Thymus (tissue), 11 donors: Measurements from ENCODE around the gene WEE1. TPM values are rescaled to one million over a fixed set of nuclear protein-coding genes. Genes with fewer than 3 reads are reported as not detected.
A peak's percentile ranks its signal among the peaks of the same experiment; 100 is the strongest.

Experiments used
- DNase-seq, 9 donors: peaks; one replicate each; pipeline ENCODE4 v3.0.0-alpha.2; 2013; ENCODE audit warnings: low spot score in 9 of 9, low read depth in 6 of 9, missing footprints in 1 of 9
- H3K27ac ChIP-seq, 2 donors: one replicate each; pipeline ENCODE4 v1.5.1; 2013; ENCODE audit warnings: control low read depth in 1 of 2, low read depth in 1 of 2, low read length in 1 of 2, mild to moderate bottlenecking in 1 of 2, moderate library complexity in 1 of 2
- H3K27me3 ChIP-seq, 2 donors: one replicate each; pipeline ENCODE4 v1.5.1; 2013; ENCODE audit warnings: low read length in 1 of 2; ENCODE audit not compliant: control insufficient read depth in 2 of 2, insufficient read depth in 1 of 2
- H3K36me3 ChIP-seq, 2 donors: one replicate each; pipeline ENCODE4 v1.5.1; 2013; ENCODE audit warnings: low read length in 1 of 2, mild to moderate bottlenecking in 1 of 2, moderate library complexity in 1 of 2; ENCODE audit not compliant: control insufficient read depth in 2 of 2, insufficient read depth in 2 of 2
- H3K4me1 ChIP-seq, 2 donors: one replicate each; pipeline ENCODE4 v1.5.1; 2013; ENCODE audit warnings: low read length in 2 of 2; ENCODE audit not compliant: control insufficient read depth in 2 of 2, insufficient read depth in 2 of 2
- H3K4me3 ChIP-seq, 2 donors: one replicate each; pipeline ENCODE4 v1.5.1; 2013; ENCODE audit warnings: low read length in 2 of 2, control low read depth in 1 of 2, mild to moderate bottlenecking in 1 of 2
- H3K9me3 ChIP-seq, 2 donors: one replicate each; pipeline ENCODE4 v1.5.1; 2013; ENCODE audit warnings: low read length in 1 of 2, mild to moderate bottlenecking in 1 of 2; ENCODE audit not compliant: control insufficient read depth in 2 of 2, insufficient read depth in 1 of 2
- WGBS: extraction: QIAGEN DNeasy Blood & Tissue Kit; methylation state at CpG from one replicate; pipeline ENCODE4 v1.1.7; 2013; 5-methylcytosine and 5-hydroxymethylcytosine counted together
- polyA plus RNA-seq: library from polyadenylated mRNA; stranded (reverse); fragments of 200-250 nt; gene quantifications from one replicate; pipeline ENCODE4 v1.2.3, GENCODE V29; 2013
- total RNA-seq: library from RNA; stranded (reverse); fragments of 120-200 nt; gene quantifications from one replicate; pipeline ENCODE4 v1.2.4, GENCODE V29; 2013
- donor health status: healthy.

The WEE1 gene
- total and polyA plus RNA-seq, 2 donors = 10.9 to 35.5 TPM

GRCh38 chr11:9561279-9561982 lies 12.0 kb upstream of the WEE1 start:
- no peak for DNase-seq
- Histone ChIP-seq H3K36me3 (no peaks in the 10 kb centered on the region), H3K27ac (no peak overlapping the region), H3K9me3 (peaks cover 0 to 3% of the 10 kb centered on the region in 2 donors), H3K4me1 (no peaks in the 10 kb centered on the region), H3K4me3 (no peak overlapping the region), H3K27me3 (no peaks in the 10 kb centered on the region)
- WGBS = over 99% methylated on average over 2 of the region's 2 CpGs

GRCh38 chr11:9562716-9563115 lies 10.8 kb upstream of the WEE1 start:
- Histone ChIP-seq H3K4me1 (no peaks in the 10 kb centered on the region), H3K36me3 (no peaks in the 10 kb centered on the region), H3K9me3 (peaks cover 0 to 3% of the 10 kb centered on the region in 2 donors), H3K27me3 (no peaks in the 10 kb centered on the region), H3K4me3 (no peak overlapping the region), H3K27ac (no peak overlapping the region)
- DNase-seq = no peak

- WGBS = 98% methylated on average over 1 of the region's 1 CpG
- no peaks in the 10 kb centered on the region for H3K4me1 ChIP-seq
- no peak overlapping the region for H3K4me3 ChIP-seq
- no peak for DNase-seq
- no peaks in the 10 kb centered on the region for H3K36me3 ChIP-seq
- H3K27me3 ChIP-seq = no peaks in the 10 kb centered on the region
- no peak overlapping the region for H3K27ac ChIP-seq
- H3K9me3 ChIP-seq = peaks cover 0 to 3% of the 10 kb centered on the region in 2 donors
Measured at GRCh38 chr11:9563196-9563730, 10.2 kb upstream of the WEE1 start.

- Histone ChIP-seq H3K4me3 (no peak overlapping the region), H3K9me3 (peaks cover 0 to under 1% of the 10 kb centered on the region in 2 donors), H3K27ac (no peak overlapping the region), H3K36me3 (no peaks in the 10 kb centered on the region), H3K4me1 (peaks cover 0 to 5% of the 10 kb centered on the region in 2 donors), H3K27me3 (no peaks in the 10 kb centered on the region)
- WGBS = 78% methylated on average over 7 of the region's 7 CpGs
- no peak for DNase-seq
Measured at GRCh38 chr11:9565822-9566560, 7.5 kb upstream of the WEE1 start.

DNA sequence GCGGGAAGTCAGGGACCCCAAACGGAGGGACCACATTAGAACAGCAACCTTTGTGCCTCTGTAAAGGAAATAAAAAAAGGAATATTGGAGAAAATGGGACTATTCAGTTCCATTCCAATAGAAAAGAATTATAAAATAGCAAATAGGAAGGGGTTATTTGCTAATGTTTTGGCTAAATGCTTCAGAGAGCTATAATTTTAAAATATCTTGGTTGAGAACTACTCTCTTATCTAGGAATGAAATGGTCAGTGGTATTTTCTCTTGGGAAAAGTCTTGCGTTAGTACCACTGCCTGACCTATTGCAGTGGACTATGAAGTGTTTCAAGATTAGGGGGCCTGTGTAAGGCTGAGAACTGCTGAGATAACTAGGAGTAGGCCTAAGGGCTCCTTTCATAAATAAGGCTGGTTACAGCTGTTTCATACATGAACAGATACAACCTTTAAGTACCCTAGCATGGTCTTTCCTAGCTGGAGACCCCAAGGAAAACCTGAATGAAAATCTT lies 6.9 kb upstream of the WEE1 start:
- no peak for DNase-seq
- Histone ChIP-seq H3K36me3 (no peaks in the 10 kb centered on the region), H3K27ac (no peak overlapping the region), H3K4me3 (no peak overlapping the region), H3K4me1 (peaks cover 0 to 5% of the 10 kb centered on the region in 2 donors), H3K27me3 (no peaks in the 10 kb centered on the region), H3K9me3 (no peaks in the 10 kb centered on the region)
- 96% methylated on average over 3 of the region's 3 CpGs for WGBS

- H3K27ac ChIP-seq = no peak overlapping the region
- H3K27me3 ChIP-seq = no peaks in the 10 kb centered on the region
- 98% methylated on average over 5 of the region's 5 CpGs for WGBS
- H3K36me3 ChIP-seq = no peaks in the 10 kb centered on the region
- H3K9me3 ChIP-seq = no peaks in the 10 kb centered on the region
- no peak for DNase-seq
- peaks cover 2 to 5% of the 10 kb centered on the region in 2 donors for H3K4me1 ChIP-seq
- H3K4me3 ChIP-seq = no peak overlapping the region
Measured at GRCh38 chr11:9567401-9567800, 6.1 kb upstream of the WEE1 start.

DNA sequence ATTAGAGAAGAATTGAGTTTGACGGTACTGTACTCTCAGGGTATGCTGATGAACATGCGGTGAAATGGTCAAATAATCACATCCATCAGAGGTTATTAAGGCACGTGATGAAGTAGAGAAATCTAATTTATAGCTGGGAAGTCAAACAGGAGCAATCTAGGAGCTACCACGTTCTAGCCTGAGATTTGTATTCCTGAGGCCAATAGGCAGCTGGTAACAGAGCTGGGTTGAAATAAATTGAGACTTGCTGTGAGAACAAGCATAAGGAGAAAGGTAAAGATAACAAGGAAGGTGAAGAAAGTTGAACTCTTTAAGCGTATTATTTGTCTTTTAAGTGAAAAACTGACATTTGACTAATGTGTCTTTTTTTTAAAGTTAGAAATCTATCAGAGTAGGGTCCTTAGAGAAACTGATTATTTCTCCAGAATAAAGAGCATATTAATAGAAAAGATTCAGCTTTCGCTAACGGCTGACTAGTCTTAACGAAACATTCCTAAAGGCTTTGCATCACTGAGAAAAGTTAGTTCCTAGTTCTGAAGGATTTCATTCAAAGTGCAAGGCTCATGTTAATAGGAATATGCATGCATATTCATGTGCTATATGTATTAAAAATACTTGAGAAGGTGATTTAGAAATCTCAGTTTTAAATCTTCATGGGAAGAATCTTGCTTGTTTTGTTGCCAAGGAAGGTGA lies 5.2 kb upstream of the WEE1 start:
- DNase-seq = no peak
- peaks cover 2 to 5% of the 10 kb centered on the region in 2 donors for H3K4me1 ChIP-seq
- H3K4me3 ChIP-seq = no peak overlapping the region
- H3K9me3 ChIP-seq = no peaks in the 10 kb centered on the region
- H3K27ac ChIP-seq = no peak overlapping the region
- 90% methylated on average over 8 of the region's 8 CpGs for WGBS
- H3K36me3 ChIP-seq = no peaks in the 10 kb centered on the region
- peaks cover 0 to 4% of the 10 kb centered on the region in 2 donors for H3K27me3 ChIP-seq

DNA sequence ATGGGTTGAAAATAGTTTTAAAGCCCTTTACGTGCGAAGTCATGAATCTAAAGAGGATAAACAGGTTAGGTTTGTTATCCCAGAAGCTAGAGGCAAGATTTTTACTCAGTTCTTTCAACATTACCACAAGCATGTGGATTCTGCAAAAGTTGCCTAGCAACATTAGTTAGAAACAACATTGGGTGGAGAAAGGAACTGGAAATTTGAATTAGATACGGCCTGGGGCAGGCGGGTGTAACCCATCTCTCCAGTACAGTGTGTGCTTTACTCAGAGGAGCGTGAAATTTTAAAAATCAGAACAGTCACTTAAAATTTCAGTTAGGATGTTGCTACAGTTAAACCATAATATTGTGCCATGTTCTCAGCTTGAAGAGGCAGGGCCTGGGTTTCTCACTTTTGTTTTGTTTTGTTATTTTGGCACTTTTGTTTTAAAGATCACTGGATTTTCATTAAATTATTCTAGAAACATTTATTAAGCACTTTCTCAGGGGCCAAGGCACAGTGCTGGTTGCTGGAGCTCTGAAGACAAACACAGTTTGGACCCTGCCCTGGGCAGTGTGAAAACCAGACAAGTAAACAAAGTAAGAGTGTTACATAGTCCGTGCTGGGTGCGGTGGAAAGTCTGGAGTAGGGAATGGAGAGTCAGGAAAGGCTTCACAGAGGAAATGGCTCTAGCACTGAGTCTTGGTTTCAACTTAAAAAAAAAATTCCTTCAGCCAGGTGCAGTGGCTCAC lies 4.4 kb upstream of the WEE1 start:
- 80% methylated on average over 7 of the region's 7 CpGs for WGBS
- H3K9me3 ChIP-seq = no peaks in the 10 kb centered on the region
- no peak overlapping the region for H3K4me3 ChIP-seq
- peaks cover 0 to 4% of the 10 kb centered on the region in 2 donors for H3K27me3 ChIP-seq
- DNase-seq = peak in 1 of 9 donors; percentile 32
- no peaks in the 10 kb centered on the region for H3K36me3 ChIP-seq
- H3K27ac ChIP-seq = peak overlapping the region; percentile 64 to 65
- H3K4me1 ChIP-seq = peaks cover 2 to 5% of the 10 kb centered on the region in 2 donors
